ENCODE measurements around the gene ZBTB20.

DNA sequence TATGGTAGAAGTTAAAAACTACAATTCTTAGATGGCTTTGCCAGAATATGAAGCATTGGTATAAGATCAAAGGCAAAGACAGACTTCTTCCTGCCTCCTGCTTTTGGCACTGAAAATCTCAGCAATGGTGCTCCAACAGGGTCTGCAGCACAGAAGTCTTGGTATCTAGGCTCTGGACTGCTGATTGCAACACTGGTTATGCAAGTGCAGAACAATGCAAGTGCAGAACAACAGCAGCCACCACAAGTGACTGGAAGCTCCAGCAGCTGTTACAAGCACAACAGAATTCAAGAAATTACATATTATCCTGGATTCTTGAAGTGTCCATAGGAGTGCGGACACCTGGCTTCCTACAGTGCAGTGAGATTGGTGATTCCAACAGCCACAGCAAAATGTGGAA lies 33.7 kb downstream of the ZBTB20 start:
- no peak for TF ChIP-seq POLR2A (IDR thresholded peaks at IDR 0.05)
- TF ChIP-seq CTCF (IDR thresholded peaks at IDR 0.05), result no peak
